ENCODE data around the gene CCDC106. TPM values are rescaled to one million over a fixed set of nuclear protein-coding genes. Genes with fewer than 3 reads are reported as not detected.

The CCDC106 gene
- total RNA-seq, 1 donor from 2014 or later, result 14.0 TPM

DNA sequence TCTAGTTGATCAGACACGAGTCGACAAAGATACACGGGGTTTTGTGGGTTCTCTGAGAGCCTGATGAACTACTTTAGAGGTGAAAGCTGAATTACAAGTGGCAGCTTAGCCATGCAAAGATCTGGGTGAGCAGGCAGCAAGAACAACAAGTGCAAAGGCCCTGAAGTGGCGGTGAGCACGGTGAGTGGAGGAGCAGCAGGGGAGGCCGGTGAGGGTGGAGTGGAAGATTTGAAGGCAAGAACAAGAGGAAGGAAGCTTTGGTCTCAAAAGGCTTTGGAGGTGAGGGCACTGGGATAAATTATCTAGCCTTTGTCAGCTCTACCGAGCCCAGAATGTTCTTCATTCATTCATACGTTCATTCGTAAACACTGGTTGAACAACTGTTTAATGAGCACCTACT is 41.2 kb upstream of the CCDC106 start:
- ChIA-PET POLR2A (interaction anchor here (0.9 to 3.9 kb wide), 11 partner anchors 14 to 327 kb away, joined by 4 to 27 read pairs (median 7); partner anchors contain the start of genes U2AF2, ZNF628 and ZNF784), CTCF (interaction anchor here (0.7 to 3.6 kb wide), 16 partner anchors 18 to 466 kb away, joined by 3 to 38 read pairs (median 3); partner anchors contain the start of genes ZNF628 and ZNF784)
- peak overlapping the region; percentile 29 for H3K4me3 Mint-ChIP-seq
- intact Hi-C loops (cut with micrococcal nuclease), result loop anchor here (1.0 to 10.0 kb wide), 3 partner anchors 90 to 352 kb away; partner anchors contain the start of genes PPP6R1 and UBE2S
- peak overlapping the region; percentile 91 for H3K27ac Mint-ChIP-seq
- peaks cover 47% of the 10 kb centered on the region for H3K36me3 Mint-ChIP-seq (ENCODE audit: low read depth)
- no peaks in the 10 kb centered on the region for H3K9me3 Mint-ChIP-seq
- DNase-seq (no peak), ATAC-seq (ENCODE audit: low read depth) (no peak)
- TF ChIP-seq, protein P1, sequence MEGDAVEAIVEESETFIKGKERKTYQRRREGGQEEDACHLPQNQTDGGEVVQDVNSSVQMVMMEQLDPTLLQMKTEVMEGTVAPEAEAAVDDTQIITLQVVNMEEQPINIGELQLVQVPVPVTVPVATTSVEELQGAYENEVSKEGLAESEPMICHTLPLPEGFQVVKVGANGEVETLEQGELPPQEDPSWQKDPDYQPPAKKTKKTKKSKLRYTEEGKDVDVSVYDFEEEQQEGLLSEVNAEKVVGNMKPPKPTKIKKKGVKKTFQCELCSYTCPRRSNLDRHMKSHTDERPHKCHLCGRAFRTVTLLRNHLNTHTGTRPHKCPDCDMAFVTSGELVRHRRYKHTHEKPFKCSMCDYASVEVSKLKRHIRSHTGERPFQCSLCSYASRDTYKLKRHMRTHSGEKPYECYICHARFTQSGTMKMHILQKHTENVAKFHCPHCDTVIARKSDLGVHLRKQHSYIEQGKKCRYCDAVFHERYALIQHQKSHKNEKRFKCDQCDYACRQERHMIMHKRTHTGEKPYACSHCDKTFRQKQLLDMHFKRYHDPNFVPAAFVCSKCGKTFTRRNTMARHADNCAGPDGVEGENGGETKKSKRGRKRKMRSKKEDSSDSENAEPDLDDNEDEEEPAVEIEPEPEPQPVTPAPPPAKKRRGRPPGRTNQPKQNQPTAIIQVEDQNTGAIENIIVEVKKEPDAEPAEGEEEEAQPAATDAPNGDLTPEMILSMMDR (IDR thresholded peaks at IDR 0.05), result no peak
- peaks cover 62% of the 10 kb centered on the region for H3K4me1 Mint-ChIP-seq
- H3K27me3 Mint-ChIP-seq, result no peaks in the 10 kb centered on the region

DNA sequence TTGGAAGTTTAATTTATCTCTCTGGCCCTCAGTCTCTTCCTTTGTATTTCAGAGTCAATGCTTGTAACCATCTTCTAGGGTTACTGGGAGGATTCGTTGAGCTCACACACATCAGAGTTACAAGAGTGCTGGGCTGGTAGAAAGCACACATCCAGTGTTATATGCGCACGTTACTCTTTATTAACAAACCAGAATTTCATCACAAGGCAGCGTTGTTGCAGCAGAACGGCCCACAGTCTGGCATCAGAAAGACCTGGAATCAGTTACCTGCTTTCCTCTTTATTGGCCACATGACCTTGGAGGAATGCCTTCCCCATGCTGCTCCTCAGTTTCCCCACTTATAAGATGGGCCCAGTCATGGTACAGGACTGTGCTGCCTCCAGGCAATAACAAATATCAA is 38.7 kb upstream of the CCDC106 start:
- Mint-ChIP-seq H3K27ac (no peak overlapping the region), H3K36me3 (ENCODE audit: low read depth) (peaks cover 59% of the 10 kb centered on the region), H3K4me3 (no peak overlapping the region), H3K9me3 (no peaks in the 10 kb centered on the region), H3K4me1 (peaks cover 70% of the 10 kb centered on the region), H3K27me3 (no peaks in the 10 kb centered on the region)
- ATAC-seq (ENCODE audit: low read depth) (no peak), DNase-seq (no peak)
- intact Hi-C loops (cut with micrococcal nuclease), result loop anchor here (5.0 to 10.0 kb wide), 2 partner anchors 202 to 355 kb away; partner anchors contain the start of genes PPP6R1 and UBE2S
- ChIA-PET CTCF (interaction anchor here (1.4 kb wide), 1 partner anchor 93 kb away, joined by 5 read pairs; no protein-coding TSS in a partner anchor), POLR2A (interaction anchor here (1.8 kb wide), 1 partner anchor 10 kb away, joined by 9 read pairs; the partner anchor contains the start of genes FIZ1 and ZNF524)
- TF ChIP-seq, protein P1 (IDR thresholded peaks at IDR 0.05), result no peak

DNA sequence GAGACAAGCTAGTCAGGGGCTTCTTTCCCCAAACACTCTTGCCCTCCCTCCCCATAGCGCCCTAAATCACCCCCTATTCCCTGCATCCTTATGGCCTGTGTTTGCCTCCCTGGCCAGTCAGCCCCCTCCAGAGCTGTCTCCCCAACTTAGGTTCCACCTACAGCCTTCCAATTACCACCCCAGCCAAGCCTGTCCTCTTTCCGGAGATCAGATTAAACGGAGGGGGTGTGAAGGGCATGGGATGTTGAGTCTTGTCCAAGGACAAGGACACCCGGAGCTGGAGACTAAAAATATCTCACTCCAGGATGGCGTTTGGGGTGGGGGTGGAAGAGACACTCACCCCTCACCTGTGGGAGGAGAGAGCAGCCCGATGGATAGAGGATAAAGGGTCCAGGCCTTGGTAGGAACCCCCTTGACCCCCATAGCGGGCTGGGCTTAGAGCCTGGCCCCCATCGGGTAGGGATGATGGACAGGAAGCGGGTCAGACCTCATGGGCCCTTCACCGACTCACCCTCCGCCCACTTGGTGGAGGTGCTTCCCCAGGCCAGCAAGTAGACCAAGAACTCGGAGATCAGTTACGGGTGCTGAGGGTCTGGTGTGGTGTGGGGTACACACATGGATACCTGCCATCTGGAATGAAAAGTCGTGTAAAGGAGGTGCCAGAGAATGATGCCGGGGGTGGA is 36.6 kb upstream of the CCDC106 start:
- DNase-seq (no peak), ATAC-seq (ENCODE audit: low read depth) (no peak)
- Mint-ChIP-seq H3K27me3 (no peaks in the 10 kb centered on the region), H3K4me3 (no peak overlapping the region), H3K36me3 (ENCODE audit: low read depth) (peaks cover 52% of the 10 kb centered on the region), H3K27ac (peak overlapping the region; percentile 83), H3K4me1 (peaks cover 56% of the 10 kb centered on the region), H3K9me3 (no peaks in the 10 kb centered on the region)
- TF ChIP-seq, protein P1 (IDR thresholded peaks at IDR 0.05), result no peak
- intact Hi-C loops (cut with micrococcal nuclease), result no loop called here
- ChIA-PET POLR2A (interaction anchor here (0.6 to 1.4 kb wide), 2 partner anchors 13 to 23 kb away, joined by 6 to 7 read pairs; no protein-coding TSS in a partner anchor), CTCF (no interaction called here)

DNA sequence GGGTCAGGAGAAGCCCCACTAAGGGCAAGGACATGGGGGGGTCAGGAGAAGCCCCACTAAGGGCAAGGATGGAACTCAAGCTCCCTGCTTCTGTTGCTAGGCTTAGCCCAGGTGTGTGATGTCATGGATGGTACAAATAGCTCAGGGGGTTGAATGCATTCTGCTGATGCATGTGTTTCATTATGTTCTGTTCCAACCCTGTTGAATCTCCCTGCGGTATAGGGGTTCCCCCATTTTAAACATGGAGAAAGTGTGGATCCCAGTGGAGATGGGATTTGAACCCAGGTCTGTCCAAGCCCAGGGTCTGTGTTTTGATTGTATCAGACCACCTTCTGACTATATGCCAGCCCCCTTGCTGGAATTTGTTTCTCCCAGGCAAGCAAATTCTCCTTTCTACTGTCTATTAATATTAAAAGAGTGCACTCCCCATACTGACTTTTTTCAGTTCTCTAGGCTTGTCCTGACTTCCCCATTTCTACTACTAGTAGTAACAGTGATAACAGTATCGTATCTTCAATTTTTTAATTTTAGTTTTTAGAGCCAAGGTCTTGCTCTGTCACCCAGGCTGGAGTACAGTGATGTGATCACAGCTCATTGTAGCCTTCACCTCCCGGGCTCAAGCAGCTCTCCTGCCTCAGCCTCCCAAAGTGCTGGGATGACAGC is 35.9 kb upstream of the CCDC106 start:
- no peak overlapping the region for H3K4me3 Mint-ChIP-seq
- H3K9me3 Mint-ChIP-seq, result no peaks in the 10 kb centered on the region
- peaks cover 51% of the 10 kb centered on the region for H3K36me3 Mint-ChIP-seq (ENCODE audit: low read depth)
- H3K27ac Mint-ChIP-seq, result peak overlapping the region; percentile 83
- peaks cover 49% of the 10 kb centered on the region for H3K4me1 Mint-ChIP-seq
- ChIA-PET CTCF (no interaction called here), POLR2A (interaction anchor here (0.6 to 1.4 kb wide), 3 partner anchors 13 to 136 kb away, joined by 3 to 6 read pairs (median 4); partner anchors contain the start of genes FIZ1 and ZNF628)
- H3K27me3 Mint-ChIP-seq, result no peaks in the 10 kb centered on the region
- TF ChIP-seq, protein P1 (IDR thresholded peaks at IDR 0.05), result no peak
- ATAC-seq (ENCODE audit: low read depth) (peak; percentile 77), DNase-seq (no peak)
- intact Hi-C loops (cut with micrococcal nuclease), result no loop called here

DNA sequence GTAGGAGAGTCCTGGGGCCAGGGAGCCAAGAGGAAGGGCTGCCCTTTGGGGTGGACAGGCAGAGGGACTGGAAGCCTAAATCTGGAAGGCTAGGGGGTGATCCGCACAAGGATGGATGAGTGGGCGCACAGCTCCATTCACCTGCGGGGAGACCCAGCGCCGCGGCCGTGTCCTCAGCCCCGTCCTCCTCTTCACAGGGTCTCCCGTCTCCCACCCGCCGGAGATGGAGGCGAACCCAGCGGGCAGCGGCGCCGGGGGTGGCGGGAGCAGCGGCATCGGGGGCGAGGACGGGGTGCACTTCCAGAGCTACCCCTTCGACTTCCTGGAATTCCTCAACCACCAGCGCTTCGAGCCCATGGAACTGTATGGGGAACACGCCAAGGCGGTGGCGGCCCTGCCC is 34.6 kb upstream of the CCDC106 start:
- ChIA-PET CTCF (no interaction called here), POLR2A (interaction anchor here (1.0 kb wide), 1 partner anchor 11 kb away, joined by 4 read pairs; the partner anchor contains the start of gene ZNF784)
- H3K27me3 Mint-ChIP-seq, result no peaks in the 10 kb centered on the region
- no peak overlapping the region for H3K4me3 Mint-ChIP-seq
- TF ChIP-seq, protein P1 (IDR thresholded peaks at IDR 0.05), result no peak
- intact Hi-C loops (cut with micrococcal nuclease), result no loop called here
- H3K4me1 Mint-ChIP-seq, result peaks cover 42% of the 10 kb centered on the region
- H3K9me3 Mint-ChIP-seq, result no peaks in the 10 kb centered on the region
- H3K36me3 Mint-ChIP-seq (ENCODE audit: low read depth), result peaks cover 51% of the 10 kb centered on the region
- DNase-seq (no peak), ATAC-seq (ENCODE audit: low read depth) (no peak)
- peak overlapping the region; percentile 83 for H3K27ac Mint-ChIP-seq
